Measurements from ENCODE around the gene TACR2.

TACR2 gene

DNA sequence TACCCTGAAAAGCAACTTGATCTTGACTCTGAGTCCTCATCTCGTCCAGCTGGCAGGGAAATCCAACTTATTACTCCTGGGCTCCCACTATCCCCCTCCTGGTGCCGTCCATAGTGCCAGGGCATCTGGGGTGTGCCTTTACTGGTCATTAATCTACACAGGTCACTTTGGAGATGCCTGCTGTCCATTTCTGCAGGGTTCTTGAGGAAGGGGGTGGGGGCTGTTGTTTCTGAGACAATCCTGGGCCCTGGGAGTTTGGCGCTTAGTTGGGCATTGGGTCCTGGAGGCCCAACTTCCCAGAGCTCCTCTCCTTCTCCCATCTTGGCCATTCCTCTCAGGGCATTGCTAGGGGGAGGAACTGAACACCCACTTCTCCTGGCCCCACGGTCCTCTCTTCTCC is 6.0 kb upstream of the TACR2 start:
- no peaks in the 10 kb centered on the region for H3K27me3 ChIP-seq (ENCODE audit: low read depth, low read length)
- no peak overlapping the region for H2AFZ ChIP-seq (ENCODE audit: low read depth, low read length)
- TF ChIP-seq EZH2phosphoT487 (IDR thresholded peaks at IDR 0.05; ENCODE audit: low read depth) (no peak), CTCF (IDR thresholded peaks at IDR 0.05; ENCODE audit: low read depth, low read length) (no peak)

GRCh38 chr10:69421611-69422308 is 5.0 kb upstream of the TACR2 start:
- Histone ChIP-seq H3K4me1 (ENCODE audit: low read length) (no peaks in the 10 kb centered on the region), H4K20me1 (ENCODE audit: insufficient read depth, low read length) (no peaks in the 10 kb centered on the region), H2AFZ (ENCODE audit: low read depth, low read length) (no peak overlapping the region), H3K27me3 (ENCODE audit: low read depth, low read length) (no peaks in the 10 kb centered on the region), H3K9ac (ENCODE audit: low read length) (no peak overlapping the region), H3K9me3 (ENCODE audit: insufficient read depth, low read length) (no peaks in the 10 kb centered on the region), H3K4me3 (ENCODE audit: low read length) (no peak overlapping the region), H3K27ac (ENCODE audit: low read length) (no peak overlapping the region), H3K4me2 (ENCODE audit: low read length) (no peak overlapping the region), H3K36me3 (replicated peaks; ENCODE audit: low read depth, low read length) (no peaks in the 10 kb centered on the region), H3K79me2 (ENCODE audit: low read length) (no peaks in the 10 kb centered on the region)
- TF ChIP-seq EZH2phosphoT487 (IDR thresholded peaks at IDR 0.05; ENCODE audit: low read depth) (no peak), CTCF (IDR thresholded peaks at IDR 0.05; ENCODE audit: low read depth, low read length) (no peak)

More for the DNA sequence above, 6.0 kb upstream of the TACR2 start:
- Histone ChIP-seq H3K27ac (ENCODE audit: low read length) (no peak overlapping the region), H3K4me3 (ENCODE audit: low read length) (no peak overlapping the region), H4K20me1 (ENCODE audit: insufficient read depth, low read length) (no peaks in the 10 kb centered on the region), H3K4me2 (ENCODE audit: low read length) (no peak overlapping the region), H3K9ac (ENCODE audit: low read length) (no peak overlapping the region), H3K36me3 (replicated peaks; ENCODE audit: low read depth, low read length) (no peaks in the 10 kb centered on the region), H3K9me3 (ENCODE audit: insufficient read depth, low read length) (no peaks in the 10 kb centered on the region), H3K4me1 (ENCODE audit: low read length) (no peaks in the 10 kb centered on the region), H3K79me2 (ENCODE audit: low read length) (no peaks in the 10 kb centered on the region)

DNA sequence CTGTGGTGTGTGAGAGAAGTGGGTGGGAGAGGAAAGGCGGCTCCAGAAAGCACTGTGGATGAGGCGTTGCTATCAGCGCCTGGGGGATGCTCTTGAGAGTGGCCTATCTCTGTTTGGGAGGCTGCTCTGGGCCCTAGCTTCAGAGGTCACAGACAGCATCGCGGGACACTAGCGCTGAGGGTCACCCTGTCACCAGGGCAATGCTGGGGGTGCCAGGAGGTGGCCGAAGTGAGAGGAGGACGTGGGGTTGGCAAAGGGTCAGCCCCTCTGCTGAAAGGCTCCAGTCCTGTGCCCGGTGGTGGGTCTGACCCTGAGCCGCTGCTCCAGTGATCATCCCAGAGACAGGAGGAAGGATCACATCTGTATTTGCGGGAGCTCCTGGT is 3.0 kb upstream of the TACR2 start:
- no peaks in the 10 kb centered on the region for H4K20me1 ChIP-seq (ENCODE audit: insufficient read depth, low read length)
- no peak overlapping the region for H3K4me3 ChIP-seq (ENCODE audit: low read length)
- no peak overlapping the region for H3K4me2 ChIP-seq (ENCODE audit: low read length)
- H3K27me3 ChIP-seq (ENCODE audit: low read depth, low read length), result no peaks in the 10 kb centered on the region
- no peak overlapping the region for H2AFZ ChIP-seq (ENCODE audit: low read depth, low read length)
- H3K4me1 ChIP-seq (ENCODE audit: low read length), result no peaks in the 10 kb centered on the region
- H3K9ac ChIP-seq (ENCODE audit: low read length), result no peak overlapping the region
- TF ChIP-seq CTCF (IDR thresholded peaks at IDR 0.05; ENCODE audit: low read depth, low read length), result no peak
- TF ChIP-seq EZH2phosphoT487 (IDR thresholded peaks at IDR 0.05; ENCODE audit: low read depth), result no peak
- H3K79me2 ChIP-seq (ENCODE audit: low read length), result no peaks in the 10 kb centered on the region
- no peaks in the 10 kb centered on the region for H3K9me3 ChIP-seq (ENCODE audit: insufficient read depth, low read length)
- H3K27ac ChIP-seq (ENCODE audit: low read length), result no peak overlapping the region
- H3K36me3 ChIP-seq (replicated peaks; ENCODE audit: low read depth, low read length), result no peaks in the 10 kb centered on the region

- Histone ChIP-seq H2AFZ (ENCODE audit: low read depth, low read length) (no peak overlapping the region), H3K27ac (ENCODE audit: low read length) (no peak overlapping the region), H4K20me1 (ENCODE audit: insufficient read depth, low read length) (no peaks in the 10 kb centered on the region), H3K9ac (ENCODE audit: low read length) (no peak overlapping the region), H3K4me2 (ENCODE audit: low read length) (no peak overlapping the region), H3K4me3 (ENCODE audit: low read length) (no peak overlapping the region), H3K36me3 (replicated peaks; ENCODE audit: low read depth, low read length) (no peaks in the 10 kb centered on the region), H3K79me2 (ENCODE audit: low read length) (no peaks in the 10 kb centered on the region), H3K27me3 (ENCODE audit: low read depth, low read length) (no peaks in the 10 kb centered on the region), H3K4me1 (ENCODE audit: low read length) (no peaks in the 10 kb centered on the region), H3K9me3 (ENCODE audit: insufficient read depth, low read length) (no peaks in the 10 kb centered on the region)
- TF ChIP-seq EZH2phosphoT487 (IDR thresholded peaks at IDR 0.05; ENCODE audit: low read depth), result no peak
- TF ChIP-seq CTCF (IDR thresholded peaks at IDR 0.05; ENCODE audit: low read depth, low read length), result no peak
Measured at GRCh38 chr10:69419096-69419743, 2.5 kb upstream of the TACR2 start.
